Lung (tissue), 12 donors: ENCODE measurements around the gene GPATCH2. TPM values are rescaled to one million over a fixed set of nuclear protein-coding genes. Genes with fewer than 3 reads are reported as not detected.

Experiments
- ATAC-seq: fragments of 200-7000 bp; cut with Tn5 transposase; one replicate; pipeline ENCODE4 v1.9.1; 2020; ENCODE audit warnings: moderate number of reproducible peaks; ENCODE audit not compliant: insufficient read depth, low FRiP score
- DNase-seq, 3 donors: peaks; one replicate each; pipeline ENCODE4 v3.0.0-alpha.2; 2013 to 2017
- H3K27ac ChIP-seq, 2 donors: one replicate each; pipeline ENCODE4 v1.5.1; 2013; ENCODE audit warnings: mild to moderate bottlenecking in 2 of 2, moderate library complexity in 2 of 2, control low read depth in 1 of 2, inconsistent platforms in 1 of 2, low read depth in 1 of 2, low read length in 1 of 2
- H3K27me3 ChIP-seq, 3 donors: one replicate each; pipeline ENCODE4 v1.5.1; 2013; ENCODE audit warnings: low read length in 2 of 3; ENCODE audit not compliant: control insufficient read depth in 3 of 3, insufficient read depth in 3 of 3
- H3K36me3 ChIP-seq, 4 donors: one replicate each; pipeline ENCODE4 v1.5.1; 2013; ENCODE audit warnings: low read length in 4 of 4, mild to moderate bottlenecking in 1 of 4, moderate library complexity in 1 of 4; ENCODE audit not compliant: control insufficient read depth in 4 of 4, insufficient read depth in 4 of 4
- H3K4me1 ChIP-seq, 5 donors: one replicate each; pipeline ENCODE4 v1.5.1; 2013; ENCODE audit warnings: low read length in 5 of 5, mild to moderate bottlenecking in 2 of 5, moderate library complexity in 1 of 5; ENCODE audit not compliant: control insufficient read depth in 5 of 5, insufficient read depth in 5 of 5
- H3K4me3 ChIP-seq: one replicate; pipeline ENCODE4 v1.5.1; 2013; ENCODE audit warnings: mild to moderate bottlenecking, control low read depth, moderate library complexity
- H3K9ac ChIP-seq, 2 donors: one replicate each; pipeline ENCODE4 v1.5.1; 2013; ENCODE audit warnings: low read length in 2 of 2, control low read depth in 1 of 2; ENCODE audit not compliant: insufficient read depth in 1 of 2
- H3K9me3 ChIP-seq, 4 donors: one replicate each; pipeline ENCODE4 v1.5.1; 2013; ENCODE audit warnings: low read length in 3 of 4, mild to moderate bottlenecking in 1 of 4, moderate library complexity in 1 of 4; ENCODE audit not compliant: control insufficient read depth in 4 of 4, insufficient read depth in 3 of 4
- CTCF ChIP-seq: IDR thresholded peaks from 2 replicates; pipeline ENCODE4 v1.5.1; 2012; ENCODE audit warnings: mild to moderate bottlenecking; ENCODE audit errors: control extremely low read depth, extremely low read depth
- WGBS, 2 donors: extraction: QIAGEN DNeasy Blood & Tissue Kit; methylation state at CpG; one replicate each; pipeline ENCODE4 v1.1.7; 2013; 5-methylcytosine and 5-hydroxymethylcytosine counted together
- polyA plus RNA-seq, 2 donors: library from polyadenylated mRNA; stranded (reverse); fragments of 200-250 nt; gene quantifications; one replicate each; pipeline ENCODE4 v1.2.1, GENCODE V29; 2013
- total RNA-seq, 2 donors: library from RNA; depleted of rRNA in 1 of 2; stranded (reverse); fragments of >200 nt in 1 of 2; gene quantifications; one replicate each; pipeline ENCODE4 v1.2.1, GENCODE V29; 2014 to 2021
- donor health status: control.
- donor health status: control.
- donor health status: Bipolar disorder and iron deficiency.
- donor health status: healthy.
- donor health status: DM: yes; HTN: yes; CAD: no.

GPATCH2 gene
- total and polyA plus RNA-seq, 4 donors: 3.2 to 31.0 (median 8.3) TPM

- no peaks in the 10 kb centered on the region for H3K27me3 ChIP-seq
- DNase-seq: no peak
- WGBS, 2 donors: 91 to 95% methylated on average over 2 of the region's 2 CpGs
- H3K4me1 ChIP-seq: peaks cover 0 to 8% (median 8%) of the 10 kb centered on the region in 5 donors
- no peak for TF ChIP-seq CTCF
- no peaks in the 10 kb centered on the region for H3K36me3 ChIP-seq
- ATAC-seq: no peak
- no peak overlapping the region for H3K27ac ChIP-seq
- no peak overlapping the region for H3K9ac ChIP-seq
- H3K9me3 ChIP-seq: no peaks in the 10 kb centered on the region
- no peak overlapping the region for H3K4me3 ChIP-seq
Measured at GRCh38 chr1:217626321-217626720, 4.6 kb downstream of the GPATCH2 start.

GRCh38 chr1:217622042-217622441 lies 8.8 kb downstream of the GPATCH2 start:
- no peaks in the 10 kb centered on the region for H3K9me3 ChIP-seq
- no peak for ATAC-seq
- H3K9ac ChIP-seq: no peak overlapping the region
- no peaks in the 10 kb centered on the region for H3K27me3 ChIP-seq
- 92 to 93% methylated on average over 3 of the region's 3 CpGs for WGBS, 2 donors
- H3K4me1 ChIP-seq: no peaks in the 10 kb centered on the region
- no peak for DNase-seq
- H3K36me3 ChIP-seq: peaks cover 4 to 6% (median 5%) of the 10 kb centered on the region in 4 donors
- no peak for TF ChIP-seq CTCF
- no peak overlapping the region for H3K4me3 ChIP-seq
- H3K27ac ChIP-seq: no peak overlapping the region

- H3K27me3 ChIP-seq: no peaks in the 10 kb centered on the region
- no peaks in the 10 kb centered on the region for H3K9me3 ChIP-seq
- DNase-seq (no peak), ATAC-seq (no peak)
- no peak overlapping the region for H3K4me3 ChIP-seq
- no peak overlapping the region for H3K9ac ChIP-seq
- no peaks in the 10 kb centered on the region for H3K4me1 ChIP-seq
- peaks cover 4 to 6% (median 5%) of the 10 kb centered on the region in 4 donors for H3K36me3 ChIP-seq
- no peak overlapping the region for H3K27ac ChIP-seq
- no peak for TF ChIP-seq CTCF
- WGBS, 2 donors: 90 to 94% methylated on average over 4 of the region's 4 CpGs
Measured at GRCh38 chr1:217620814-217621213, 10.1 kb downstream of the GPATCH2 start.

GRCh38 chr1:217617126-217617525 lies 13.8 kb downstream of the GPATCH2 start:
- Histone ChIP-seq H3K36me3 (peaks cover 4 to 6% (median 5%) of the 10 kb centered on the region in 4 donors), H3K27me3 (no peaks in the 10 kb centered on the region), H3K4me1 (no peaks in the 10 kb centered on the region), H3K9ac (no peak overlapping the region), H3K27ac (no peak overlapping the region), H3K9me3 (no peaks in the 10 kb centered on the region), H3K4me3 (no peak overlapping the region)
- ATAC-seq (no peak), DNase-seq (no peak)
- no peak for TF ChIP-seq CTCF
- WGBS, 2 donors: 38 to 49% methylated on average over 1 of the region's 1 CpG
